GM21515 (cell line): ENCODE data around the gene PITX3.
A peak's percentile ranks its signal among the peaks of the same experiment; 100 is the strongest.

Experiments used
- ATAC-seq: cut with Tn5 transposase; IDR thresholded peaks from one replicate; pipeline ENCODE4 v1.9.1; 2021; ENCODE audit not compliant: unreplicated experiment

The PITX3 gene

GRCh38 chr10:102241444-102242117, at the start of gene PITX3:
TSS of gene PITX3 (minus strand) at chr10:102241512. CDS start at chr10:102232080, 9,432 bp downstream.
- peak; percentile 44 for ATAC-seq

GRCh38 chr10:102289840-102290239, 48.5 kb upstream of the PITX3 start:
- no peak for ATAC-seq

GRCh38 chr10:102289356-102289755, 48.0 kb upstream of the PITX3 start:
- ATAC-seq, result no peak

- no peak for ATAC-seq
Observed at GRCh38 chr10:102287991-102288390, 46.7 kb upstream of the PITX3 start.

GRCh38 chr10:102287538-102287937, 46.2 kb upstream of the PITX3 start:
- ATAC-seq, result no peak

GRCh38 chr10:102286216-102286615, 44.9 kb upstream of the PITX3 start:
- no peak for ATAC-seq

GRCh38 chr10:102285133-102285532, 43.8 kb upstream of the PITX3 start:
- ATAC-seq, result no peak

GRCh38 chr10:102284531-102284930, 43.2 kb upstream of the PITX3 start:
- no peak for ATAC-seq

- no peak for ATAC-seq
Observed at GRCh38 chr10:102283890-102284289, 42.6 kb upstream of the PITX3 start.

GRCh38 chr10:102283488-102283887, 42.2 kb upstream of the PITX3 start:
- no peak for ATAC-seq

- no peak for ATAC-seq
Observed at GRCh38 chr10:102281102-102281487, 39.8 kb upstream of the PITX3 start.

GRCh38 chr10:102280397-102281101, 39.2 kb upstream of the PITX3 start:
- no peak for ATAC-seq

GRCh38 chr10:102279104-102279503, 37.8 kb upstream of the PITX3 start:
- ATAC-seq, result no peak

GRCh38 chr10:102275343-102275742, 34.0 kb upstream of the PITX3 start:
- no peak for ATAC-seq

- no peak for ATAC-seq
Observed at GRCh38 chr10:102274062-102274461, 32.8 kb upstream of the PITX3 start.

- ATAC-seq, result no peak
Observed at GRCh38 chr10:102269017-102269416, 27.7 kb upstream of the PITX3 start.

GRCh38 chr10:102268375-102268888, 27.1 kb upstream of the PITX3 start:
- no peak for ATAC-seq

- ATAC-seq, result no peak
Observed at GRCh38 chr10:102267748-102268147, 26.4 kb upstream of the PITX3 start.

- ATAC-seq, result no peak
Observed at GRCh38 chr10:102266670-102267069, 25.4 kb upstream of the PITX3 start.

- no peak for ATAC-seq
Observed at GRCh38 chr10:102264371-102264770, 23.1 kb upstream of the PITX3 start.

GRCh38 chr10:102262744-102263370, 21.5 kb upstream of the PITX3 start:
- ATAC-seq, result no peak

GRCh38 chr10:102261842-102262241, 20.5 kb upstream of the PITX3 start:
- ATAC-seq, result no peak
